GM10248 (cell line): Measurements from ENCODE around the gene NDUFV1.
A peak's percentile ranks its signal among the peaks of the same experiment; 100 is the strongest.

ENCODE experiments used
- CTCF ChIA-PET: fragments of 300-600 bp; sonication (Branson Sonifier 250); formaldehyde crosslinking; extraction: SDS; loops from one replicate; lab custom pipeline; 2021; ENCODE audit warnings: antibody characterized with exemption; lab: Yijun Ruan, JAX
- POLR2A ChIA-PET: fragments of 350-650 bp; sonication (Branson Sonifier 250); formaldehyde crosslinking; extraction: SDS; loops from one replicate; lab custom pipeline; 2020; ENCODE audit warnings: antibody characterized with exemption; lab: Yijun Ruan, JAX
- DNase-seq: peaks from one replicate; pipeline ENCODE4 v3.0.0; 2012; ENCODE audit errors: extremely low spot score
- TF ChIP-seq, protein P1 (sequence below): IDR thresholded peaks from 2 replicates; pipeline ENCODE4 v1.5.1; 2012; ENCODE audit warnings: mild to moderate bottlenecking, low read depth; ENCODE audit errors: extremely low read depth, missing control alignments, control extremely low read depth

The NDUFV1 gene

DNA sequence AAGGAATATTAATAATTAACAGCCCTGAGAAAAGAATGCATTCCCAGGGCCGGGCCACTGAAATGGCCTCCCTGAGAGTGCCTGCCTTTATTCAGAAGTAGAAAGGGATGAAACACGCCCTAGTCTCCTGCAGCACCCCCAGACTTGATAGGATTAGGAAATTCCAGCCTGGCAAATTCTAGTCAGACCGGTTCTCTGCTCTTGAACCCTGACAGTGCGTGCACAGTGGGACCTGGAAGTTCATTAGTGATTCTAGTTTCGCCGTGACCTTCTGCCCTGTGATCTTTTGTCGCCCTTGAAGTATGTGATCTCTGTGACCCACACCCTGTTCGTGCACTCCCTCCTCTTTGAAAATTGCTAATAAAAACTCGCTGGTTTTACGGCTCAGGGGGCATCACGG, 25.3 kb upstream of the NDUFV1 start:
- TF ChIP-seq, protein P1, sequence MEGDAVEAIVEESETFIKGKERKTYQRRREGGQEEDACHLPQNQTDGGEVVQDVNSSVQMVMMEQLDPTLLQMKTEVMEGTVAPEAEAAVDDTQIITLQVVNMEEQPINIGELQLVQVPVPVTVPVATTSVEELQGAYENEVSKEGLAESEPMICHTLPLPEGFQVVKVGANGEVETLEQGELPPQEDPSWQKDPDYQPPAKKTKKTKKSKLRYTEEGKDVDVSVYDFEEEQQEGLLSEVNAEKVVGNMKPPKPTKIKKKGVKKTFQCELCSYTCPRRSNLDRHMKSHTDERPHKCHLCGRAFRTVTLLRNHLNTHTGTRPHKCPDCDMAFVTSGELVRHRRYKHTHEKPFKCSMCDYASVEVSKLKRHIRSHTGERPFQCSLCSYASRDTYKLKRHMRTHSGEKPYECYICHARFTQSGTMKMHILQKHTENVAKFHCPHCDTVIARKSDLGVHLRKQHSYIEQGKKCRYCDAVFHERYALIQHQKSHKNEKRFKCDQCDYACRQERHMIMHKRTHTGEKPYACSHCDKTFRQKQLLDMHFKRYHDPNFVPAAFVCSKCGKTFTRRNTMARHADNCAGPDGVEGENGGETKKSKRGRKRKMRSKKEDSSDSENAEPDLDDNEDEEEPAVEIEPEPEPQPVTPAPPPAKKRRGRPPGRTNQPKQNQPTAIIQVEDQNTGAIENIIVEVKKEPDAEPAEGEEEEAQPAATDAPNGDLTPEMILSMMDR = no peak
- POLR2A ChIA-PET = interaction anchor here (0.6 kb wide), 1 partner anchor 30 kb away, joined by 3 read pairs; no protein-coding TSS in a partner anchor
- DNase-seq = no peak
- CTCF ChIA-PET = interaction anchor here (1.4 to 3.1 kb wide), 3 partner anchors 9 to 27 kb away, joined by 3 to 24 read pairs (median 23); no protein-coding TSS in a partner anchor

DNA sequence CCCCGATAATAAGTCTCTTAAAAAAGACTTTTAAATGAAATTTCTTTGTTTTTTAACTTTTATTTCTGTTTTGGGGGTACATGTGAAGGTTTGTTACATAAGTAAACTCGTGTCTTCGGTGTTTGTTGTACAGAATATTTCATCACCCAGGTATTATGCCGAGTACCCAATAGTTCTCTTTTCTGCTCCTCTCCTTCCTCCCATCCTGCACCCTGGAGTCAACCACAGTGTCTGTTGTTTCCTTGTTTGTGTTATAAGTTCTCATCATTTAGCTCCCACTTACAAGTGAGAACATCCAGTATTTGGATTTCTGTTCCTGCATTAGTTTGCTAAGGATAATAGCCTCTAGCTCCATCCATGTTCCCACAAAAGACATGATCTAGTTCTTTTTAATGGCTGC, 24.7 kb upstream of the NDUFV1 start:
- TF ChIP-seq, protein P1 = no peak
- ChIA-PET POLR2A (no interaction called here), CTCF (interaction anchor here (0.6 to 3.9 kb wide), 10 partner anchors 9 to 70 kb away, joined by 3 to 28 read pairs (median 4); partner anchors contain the start of gene NUDT8)
- DNase-seq = no peak

- ChIA-PET CTCF (interaction anchor here (0.8 to 3.9 kb wide), 21 partner anchors 11 to 237 kb away, joined by 3 to 28 read pairs (median 4); partner anchors contain the start of genes ACY3, NUDT8 and PTPRCAP), POLR2A (interaction anchor here (0.5 to 1.0 kb wide), 2 partner anchors 9 to 1446 kb away, joined by 4 to 6 read pairs; no protein-coding TSS in a partner anchor)
- TF ChIP-seq, protein P1 = peak; percentile 66
- DNase-seq = peak; percentile 91
Observed at GRCh38 chr11:67583247-67584204, 23.2 kb upstream of the NDUFV1 start, which contains the start of gene GSTP1. Gene GSTP1, plus strand, starts transcription at chr11:67583812. Its CDS starts 32 bp downstream, at chr11:67583844.

GRCh38 chr11:67584205-67584880, 22.4 kb upstream of the NDUFV1 start:
- ChIA-PET POLR2A (interaction anchor here (1.0 to 1.4 kb wide), 2 partner anchors 8 to 29 kb away, joined by 5 to 6 read pairs; no protein-coding TSS in a partner anchor), CTCF (interaction anchor here (0.8 to 3.9 kb wide), 14 partner anchors 10 to 238 kb away, joined by 3 to 28 read pairs (median 4); partner anchors contain the start of genes NUDT8 and PTPRCAP)
- peak; percentile 41 for DNase-seq
- TF ChIP-seq, protein P1 = no peak

- TF ChIP-seq, protein P1 = no peak
- ChIA-PET CTCF (interaction anchor here (0.6 to 3.9 kb wide), 8 partner anchors 9 to 148 kb away, joined by 3 to 28 read pairs (median 4); partner anchors contain the start of genes NUDT8 and PTPRCAP), POLR2A (interaction anchor here (1.4 kb wide), 1 partner anchor 28 kb away, joined by 5 read pairs; no protein-coding TSS in a partner anchor)
- no peak for DNase-seq
Observed at GRCh38 chr11:67584881-67585873, 21.6 kb upstream of the NDUFV1 start.
